ENCODE data around the gene BTNL3. TPM values are rescaled to one million over a fixed set of nuclear protein-coding genes. Genes with fewer than 3 reads are reported as not detected.

Gene BTNL3
- total RNA-seq, 1 donor from 2014 or later, result 0.34 TPM

DNA sequence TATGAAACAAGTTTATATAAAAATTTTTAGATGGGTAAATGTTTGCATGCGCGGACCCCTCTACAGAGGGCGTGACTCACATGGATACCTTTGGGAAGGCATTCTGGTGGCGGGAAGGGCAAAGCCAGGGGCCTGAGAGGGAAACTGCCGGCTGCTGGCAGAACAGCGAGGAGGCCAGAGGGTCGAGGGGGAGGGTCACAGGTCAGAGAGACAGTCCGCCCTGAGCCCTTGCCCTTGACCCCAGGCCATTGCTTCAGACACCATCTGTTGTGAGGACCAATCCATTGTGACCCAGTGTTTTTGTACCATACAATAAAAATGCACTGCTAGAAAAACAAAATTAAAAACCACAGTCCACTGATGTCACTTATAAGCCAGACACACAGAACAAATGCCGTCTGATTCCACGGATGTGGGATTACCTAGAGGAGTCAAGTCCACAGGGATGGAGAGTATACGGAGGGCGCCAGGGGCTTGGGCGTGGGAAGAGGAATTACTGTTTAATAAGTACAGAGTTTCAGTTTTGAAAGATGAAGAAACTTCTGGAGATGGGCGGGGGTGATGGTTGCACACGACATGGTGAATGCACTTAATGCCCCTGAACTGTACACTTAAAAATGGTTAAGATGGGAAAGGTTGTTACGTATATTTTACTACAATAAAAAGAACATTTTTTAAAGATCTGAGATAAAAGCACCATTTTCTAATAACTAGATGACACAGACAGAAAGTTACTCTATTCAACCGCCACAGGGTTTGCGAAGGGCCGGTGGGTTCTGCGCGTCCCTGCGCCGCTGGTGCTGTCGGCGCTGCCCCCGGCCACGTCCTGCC is 63.4 kb downstream of the BTNL3 start:
- H3K4me1 Mint-ChIP-seq, result peaks cover 23% of the 10 kb centered on the region
- peak overlapping the region; percentile 84 for H3K4me3 Mint-ChIP-seq
- H3K36me3 ChIP-seq, result no peaks in the 10 kb centered on the region
- peak overlapping the region; percentile 97 for H3K4me2 ChIP-seq
- no peaks in the 10 kb centered on the region for H3K79me2 ChIP-seq (ENCODE audit: low read depth)
- H3K27ac ChIP-seq, result no peak overlapping the region
- no peaks in the 10 kb centered on the region for H3K9me3 Mint-ChIP-seq
- peaks cover 32% of the 10 kb centered on the region for H4K20me1 ChIP-seq (ENCODE audit: low read depth)
- H3K9ac ChIP-seq, result no peak overlapping the region
- peaks cover 10% of the 10 kb centered on the region for H3K4me1 ChIP-seq
- peak overlapping the region; percentile 69 for H3K4me3 ChIP-seq
- no peak overlapping the region for H3K27ac Mint-ChIP-seq
- H3K9me3 ChIP-seq (ENCODE audit: low read depth), result no peaks in the 10 kb centered on the region
- peak overlapping the region; percentile 72 for H2AFZ ChIP-seq (replicated peaks)
- TF ChIP-seq, protein P1, sequence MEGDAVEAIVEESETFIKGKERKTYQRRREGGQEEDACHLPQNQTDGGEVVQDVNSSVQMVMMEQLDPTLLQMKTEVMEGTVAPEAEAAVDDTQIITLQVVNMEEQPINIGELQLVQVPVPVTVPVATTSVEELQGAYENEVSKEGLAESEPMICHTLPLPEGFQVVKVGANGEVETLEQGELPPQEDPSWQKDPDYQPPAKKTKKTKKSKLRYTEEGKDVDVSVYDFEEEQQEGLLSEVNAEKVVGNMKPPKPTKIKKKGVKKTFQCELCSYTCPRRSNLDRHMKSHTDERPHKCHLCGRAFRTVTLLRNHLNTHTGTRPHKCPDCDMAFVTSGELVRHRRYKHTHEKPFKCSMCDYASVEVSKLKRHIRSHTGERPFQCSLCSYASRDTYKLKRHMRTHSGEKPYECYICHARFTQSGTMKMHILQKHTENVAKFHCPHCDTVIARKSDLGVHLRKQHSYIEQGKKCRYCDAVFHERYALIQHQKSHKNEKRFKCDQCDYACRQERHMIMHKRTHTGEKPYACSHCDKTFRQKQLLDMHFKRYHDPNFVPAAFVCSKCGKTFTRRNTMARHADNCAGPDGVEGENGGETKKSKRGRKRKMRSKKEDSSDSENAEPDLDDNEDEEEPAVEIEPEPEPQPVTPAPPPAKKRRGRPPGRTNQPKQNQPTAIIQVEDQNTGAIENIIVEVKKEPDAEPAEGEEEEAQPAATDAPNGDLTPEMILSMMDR (IDR thresholded peaks at IDR 0.05), result no peak
- no peak for TF ChIP-seq EZH2 (IDR thresholded peaks at IDR 0.05)
- no peak for TF ChIP-seq EZH2phosphoT487 (IDR thresholded peaks at IDR 0.05)
- H3K27me3 ChIP-seq, result peaks cover 99% of the 10 kb centered on the region
- H3K27me3 Mint-ChIP-seq (ENCODE audit: insufficient read depth, low read depth), result peaks cover 74% of the 10 kb centered on the region
- H3K36me3 Mint-ChIP-seq, result no peaks in the 10 kb centered on the region
- DNase-seq (ENCODE audit: low spot score), result no peak
- H3F3A ChIP-seq (ENCODE audit: low read depth), result peaks cover 10% of the 10 kb centered on the region

DNA sequence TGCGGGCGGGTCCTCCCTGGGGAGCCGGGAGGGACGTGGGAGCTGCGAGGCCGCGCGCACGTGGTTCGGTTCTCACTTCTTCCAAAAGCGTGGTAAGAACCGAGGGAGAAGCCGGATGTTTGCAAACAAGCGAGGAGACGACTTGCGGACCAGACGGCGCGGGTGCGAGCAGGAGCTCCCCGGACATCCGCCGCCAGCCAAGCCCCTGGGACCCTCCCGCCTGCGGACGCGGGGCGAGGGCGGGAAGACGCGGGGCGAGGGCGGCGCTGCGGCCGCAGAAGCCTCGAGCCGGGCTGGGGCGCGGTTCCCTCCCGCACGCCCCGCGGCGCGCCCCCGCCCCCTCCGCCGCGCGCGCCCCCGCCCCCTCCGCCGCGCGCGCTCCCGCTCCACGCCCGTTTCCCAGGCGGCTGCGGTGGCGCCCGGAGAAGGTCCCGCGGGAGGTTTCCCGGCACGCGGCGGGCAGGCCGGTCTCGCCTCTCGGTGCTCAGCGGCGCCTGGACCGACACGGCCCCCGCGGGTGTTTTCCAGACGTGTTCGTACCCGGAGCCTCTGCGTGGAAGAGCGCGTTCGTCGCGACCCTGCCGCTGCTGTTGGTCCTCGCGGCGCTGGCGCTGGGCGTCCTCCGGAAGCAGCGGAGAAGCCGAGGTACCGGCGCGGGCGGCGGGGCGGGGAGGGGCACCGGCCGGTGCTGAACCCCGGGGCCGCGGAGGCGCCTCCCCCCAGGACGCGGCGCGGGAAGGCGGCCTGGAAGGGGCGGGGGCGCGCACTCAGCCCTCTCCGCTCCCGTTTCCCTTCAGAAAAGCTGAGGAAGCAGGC is 64.2 kb downstream of the BTNL3 start:
- peaks cover 10% of the 10 kb centered on the region for H3F3A ChIP-seq (ENCODE audit: low read depth)
- H3K79me2 ChIP-seq (ENCODE audit: low read depth), result no peaks in the 10 kb centered on the region
- Mint-ChIP-seq H3K4me3 (peak overlapping the region; percentile 84), H3K36me3 (no peaks in the 10 kb centered on the region), H3K27me3 (ENCODE audit: insufficient read depth, low read depth) (peaks cover 79% of the 10 kb centered on the region), H3K9me3 (no peaks in the 10 kb centered on the region), H3K4me1 (peaks cover 23% of the 10 kb centered on the region), H3K27ac (no peak overlapping the region)
- H3K4me2 ChIP-seq, result peak overlapping the region; percentile 97
- H4K20me1 ChIP-seq (ENCODE audit: low read depth), result peaks cover 34% of the 10 kb centered on the region
- DNase-seq (ENCODE audit: low spot score), result peak; percentile 62
- H3K4me1 ChIP-seq, result peaks cover 10% of the 10 kb centered on the region
- peaks cover 99% of the 10 kb centered on the region for H3K27me3 ChIP-seq
- TF ChIP-seq EZH2 (IDR thresholded peaks at IDR 0.05), result peak; percentile 77
- peak; percentile 84 for TF ChIP-seq EZH2phosphoT487 (IDR thresholded peaks at IDR 0.05)
- TF ChIP-seq, protein P1 (IDR thresholded peaks at IDR 0.05), result no peak
- peak overlapping the region; percentile 72 for H2AFZ ChIP-seq (replicated peaks)
- no peak overlapping the region for H3K9ac ChIP-seq
- H3K4me3 ChIP-seq, result peak overlapping the region; percentile 69
- no peaks in the 10 kb centered on the region for H3K9me3 ChIP-seq (ENCODE audit: low read depth)
- H3K27ac ChIP-seq, result no peak overlapping the region
- no peaks in the 10 kb centered on the region for H3K36me3 ChIP-seq

GRCh38 chr5:181053488-181054121 is 65.0 kb downstream of the BTNL3 start:
- Mint-ChIP-seq H3K4me1 (peaks cover 23% of the 10 kb centered on the region), H3K4me3 (peak overlapping the region; percentile 82), H3K27ac (no peak overlapping the region), H3K9me3 (no peaks in the 10 kb centered on the region), H3K27me3 (ENCODE audit: insufficient read depth, low read depth) (peaks cover 82% of the 10 kb centered on the region), H3K36me3 (no peaks in the 10 kb centered on the region)
- H3K9ac ChIP-seq, result no peak overlapping the region
- TF ChIP-seq, protein P1 (IDR thresholded peaks at IDR 0.05), result no peak
- TF ChIP-seq EZH2phosphoT487 (IDR thresholded peaks at IDR 0.05) (peak; percentile 98), EZH2 (IDR thresholded peaks at IDR 0.05) (peak; percentile 99)
- H3K4me1 ChIP-seq, result peaks cover 10% of the 10 kb centered on the region
- DNase-seq (ENCODE audit: low spot score), result peak; percentile 57
- peaks cover 99% of the 10 kb centered on the region for H3K27me3 ChIP-seq
- H4K20me1 ChIP-seq (ENCODE audit: low read depth), result peaks cover 40% of the 10 kb centered on the region
- peaks cover 10% of the 10 kb centered on the region for H3F3A ChIP-seq (ENCODE audit: low read depth)
- no peak overlapping the region for H3K27ac ChIP-seq
- peak overlapping the region; percentile 97 for H3K4me2 ChIP-seq
- H3K79me2 ChIP-seq (ENCODE audit: low read depth), result no peaks in the 10 kb centered on the region
- peak overlapping the region; percentile 51 for H2AFZ ChIP-seq (replicated peaks)
- H3K4me3 ChIP-seq, result peak overlapping the region; percentile 69
- no peaks in the 10 kb centered on the region for H3K36me3 ChIP-seq
- H3K9me3 ChIP-seq (ENCODE audit: low read depth), result no peaks in the 10 kb centered on the region
